CD14-positive monocyte (primary cell): Measurements from ENCODE around the gene ERO1B. TPM values are rescaled to one million over a fixed set of nuclear protein-coding genes. Genes with fewer than 3 reads are reported as not detected.

Experiments used
- DNase-seq, 3 donors: peaks; one replicate each; pipeline ENCODE4 v3.0.0-alpha.2; 2011 to 2022
- H2AFZ ChIP-seq: 2 replicates; pipeline ENCODE4 v1.6.0; 2012; ENCODE audit warnings: mild to moderate bottlenecking, low read depth, low read length, inconsistent platforms; ENCODE audit not compliant: insufficient read depth, poor library complexity, severe bottlenecking
- H3K27ac ChIP-seq, 2 donors: 1 replicate in 1 of 2; 2 replicates in 1 of 2; pipeline ENCODE4 v1.5.1; 2012 to 2013; ENCODE audit warnings: low read length in 2 of 2, control low read depth in 1 of 2, inconsistent platforms in 1 of 2, low read depth in 1 of 2, mild to moderate bottlenecking in 1 of 2
- H3K27me3 ChIP-seq, 2 donors: one replicate each; pipeline versions ENCODE4 v1.6.0 to v1.6.1; 2011 to 2013; ENCODE audit warnings: low read length in 2 of 2; ENCODE audit not compliant: control insufficient read depth in 2 of 2, insufficient read depth in 2 of 2
- H3K36me3 ChIP-seq, 2 donors: replicated peaks in 1 of 2; 1 replicate in 1 of 2; 2 replicates in 1 of 2; pipeline versions ENCODE4 v1.5.1 to v1.6.1; 2012 to 2013; ENCODE audit warnings: low read length in 2 of 2, control low read depth in 1 of 2, inconsistent platforms in 1 of 2, mild to moderate bottlenecking in 1 of 2; ENCODE audit not compliant: insufficient read depth in 2 of 2, control insufficient read depth in 1 of 2
- H3K4me1 ChIP-seq, 2 donors: 1 replicate in 1 of 2; 2 replicates in 1 of 2; pipeline versions ENCODE4 v1.5.1 to v1.6.1; 2012 to 2013; ENCODE audit warnings: low read length in 2 of 2, control low read depth in 1 of 2, inconsistent platforms in 1 of 2, mild to moderate bottlenecking in 1 of 2, moderate library complexity in 1 of 2; ENCODE audit not compliant: insufficient read depth in 2 of 2, control insufficient read depth in 1 of 2
- H3K4me2 ChIP-seq: replicated peaks from 2 replicates; pipeline ENCODE3; 2012; ENCODE audit warnings: low read length, moderate library complexity, mild to moderate bottlenecking; ENCODE audit not compliant: poor library complexity, severe bottlenecking; ENCODE audit errors: extremely low read depth
- H3K4me3 ChIP-seq, 3 experiments: fragments of 200-600 bp in 1 of 3; sonication (generic) in 1 of 3; replicated peaks in 1 of 3; 1 replicate in 2 of 3; 2 replicates in 1 of 3; pipeline ENCODE4 v1.5.1; 2011 to 2013; ENCODE audit warnings: low read length in 3 of 3, mild to moderate bottlenecking in 3 of 3, control low read depth in 2 of 3, low read depth in 2 of 3, inconsistent platforms in 1 of 3, moderate library complexity in 1 of 3
- H3K79me2 ChIP-seq: 2 replicates; pipeline ENCODE4 v1.6.0; 2012; ENCODE audit warnings: mild to moderate bottlenecking, control low read depth, inconsistent platforms, low read length, moderate library complexity; ENCODE audit not compliant: insufficient read depth
- H3K9ac ChIP-seq: 2 replicates; pipeline ENCODE4 v1.6.0; 2017; ENCODE audit warnings: low read length, mild to moderate bottlenecking; ENCODE audit not compliant: insufficient read depth, poor library complexity, severe bottlenecking
- H3K9me3 ChIP-seq, 2 donors: replicated peaks in 1 of 2; 1 replicate in 1 of 2; 2 replicates in 1 of 2; pipeline versions ENCODE4 v1.5.1 to v1.6.1; 2012 to 2013; ENCODE audit warnings: low read length in 2 of 2, control low read depth in 1 of 2; ENCODE audit not compliant: control insufficient read depth in 1 of 2, insufficient read depth in 1 of 2
- H4K20me1 ChIP-seq: 2 replicates; pipeline ENCODE4 v1.6.0; 2012; ENCODE audit warnings: mild to moderate bottlenecking, low read length, control low read depth, moderate library complexity; ENCODE audit not compliant: insufficient read depth
- H3K27ac Mint-ChIP-seq, 7 donors: one replicate each; pipeline ENCODE4 v1.8.0; 2020; ENCODE audit warnings: mild to moderate bottlenecking in 7 of 7, mixed read lengths in 7 of 7, moderate library complexity in 6 of 7, inconsistent platforms in 2 of 7
- H3K27me3 Mint-ChIP-seq, 3 donors: one replicate each; pipeline ENCODE4 v1.8.0; 2021 to 2022; ENCODE audit warnings: low read depth in 3 of 3, mild to moderate bottlenecking in 3 of 3, mixed read lengths in 3 of 3, moderate library complexity in 3 of 3, inconsistent platforms in 1 of 3
- H3K36me3 Mint-ChIP-seq, 2 donors: one replicate each; pipeline ENCODE4 v1.8.0; 2020; ENCODE audit warnings: mixed read lengths in 2 of 2, inconsistent platforms in 1 of 2, mild to moderate bottlenecking in 1 of 2
- H3K4me1 Mint-ChIP-seq: one replicate; pipeline ENCODE4 v1.8.0; 2020; ENCODE audit warnings: mild to moderate bottlenecking, mixed read lengths
- H3K4me3 Mint-ChIP-seq, 2 donors: one replicate each; pipeline ENCODE4 v1.8.0; 2020; ENCODE audit warnings: mild to moderate bottlenecking in 2 of 2, mixed read lengths in 2 of 2, moderate library complexity in 1 of 2
- H3K9me3 Mint-ChIP-seq, 7 donors: one replicate each; pipeline ENCODE4 v1.8.0; 2020 to 2022; ENCODE audit warnings: mixed read lengths in 7 of 7, mild to moderate bottlenecking in 6 of 7, moderate library complexity in 6 of 7, inconsistent platforms in 2 of 7
- CTCF ChIP-seq: fragments of 200-600 bp; IDR thresholded peaks from one replicate; pipeline ENCODE4 v1.8.0; 2022; ENCODE audit warnings: antibody characterized with exemption, mild to moderate bottlenecking
- WGBS: methylation state at CpG from one replicate; pipeline ENCODE4 v1.1.5; 2013; ENCODE audit warnings: missing lambda C conversion rate; ENCODE audit not compliant: insufficient coverage; 5-methylcytosine and 5-hydroxymethylcytosine counted together
- intact Hi-C, 2 donors: fragments of 100-400 bp; cut with micrococcal nuclease; formaldehyde crosslinking; loops; one replicate each; pipeline versions ENCODE4 v1.15.0 to v1.15.1; 2023
- polyA plus RNA-seq, 3 donors: library from polyadenylated mRNA; depleted of rRNA in 1 of 3; unstranded in 2 of 3; stranded (reverse) in 1 of 3; fragments of 300-500 nt in 2 of 3; fragments of >200 nt in 1 of 3; fragmentation: Illumina TruSeq in 2 of 3; gene quantifications; 1 replicate in 2 of 3; 2 replicates in 1 of 3; pipeline ENCODE4 v1.2.3, GENCODE V29; 2012 to 2021

Gene ERO1B
- polyA plus RNA-seq, 3 donors = 2.7 to 4.2 (median 3.2) TPM

DNA sequence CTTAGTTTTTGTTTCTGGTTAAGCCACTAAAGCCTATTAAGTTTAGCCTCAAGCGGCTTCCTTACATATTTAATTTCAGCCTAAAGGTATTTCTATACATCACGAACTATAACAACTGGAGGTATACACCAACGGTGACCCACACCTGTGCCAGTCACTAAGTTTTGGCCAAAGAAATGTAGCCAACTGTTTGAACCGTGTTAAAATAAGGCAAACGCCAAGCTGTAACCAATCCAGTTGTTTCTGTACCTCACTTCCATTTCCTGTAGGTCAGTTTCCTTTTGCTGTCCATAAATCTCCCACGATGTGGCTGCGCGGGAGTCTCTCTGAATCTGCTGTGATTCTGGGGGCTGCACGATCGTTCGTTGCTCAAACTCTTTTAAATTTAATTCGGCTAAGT, 5.6 kb upstream of the ERO1B start:
- H3K27me3 ChIP-seq = no peaks in the 10 kb centered on the region
- no peaks in the 10 kb centered on the region for H3K79me2 ChIP-seq
- no peak overlapping the region for H3K9ac ChIP-seq
- DNase-seq = no peak
- H3K9me3 ChIP-seq = no peaks in the 10 kb centered on the region
- peaks cover 19 to 22% of the 10 kb centered on the region in 2 donors for H3K4me1 ChIP-seq
- H3K4me1 Mint-ChIP-seq = peaks cover 31% of the 10 kb centered on the region
- H3K4me3 Mint-ChIP-seq = no peak overlapping the region
- TF ChIP-seq CTCF = no peak
- no peak overlapping the region for H3K4me2 ChIP-seq
- H3K4me3 ChIP-seq = no peak overlapping the region
- H3K27ac ChIP-seq = no peak overlapping the region
- H4K20me1 ChIP-seq = no peaks in the 10 kb centered on the region
- 95% methylated on average over 12 of the region's 12 CpGs for WGBS
- H3K27ac Mint-ChIP-seq = no peak overlapping the region
- no peaks in the 10 kb centered on the region for H3K9me3 Mint-ChIP-seq
- peaks cover 0 to 2% (median 1%) of the 10 kb centered on the region in 3 donors for H3K27me3 Mint-ChIP-seq
- H2AFZ ChIP-seq = no peak overlapping the region
- H3K36me3 ChIP-seq = no peaks in the 10 kb centered on the region
- no peaks in the 10 kb centered on the region for H3K36me3 Mint-ChIP-seq
- intact Hi-C loops = loop anchor here in 1 of 2 donors (10.0 kb wide), 3 partner anchors 183 to 507 kb away; partner anchors contain the start of genes LGALS8 and MTR

GRCh38 chr1:236284291-236284721, 2.5 kb upstream of the ERO1B start:
- H3K27ac Mint-ChIP-seq = peak overlapping the region in 3 of 7 donors; percentile 10 to 51 (median 45)
- peaks cover 0 to 3% (median 2%) of the 10 kb centered on the region in 3 donors for H3K27me3 Mint-ChIP-seq
- intact Hi-C loops = loop anchor here in 1 of 2 donors (10.0 kb wide), 3 partner anchors 180 to 510 kb away; partner anchors contain the start of genes LGALS8 and MTR
- peak; percentile 9 to 25 (median 22) for DNase-seq
- no peak overlapping the region for H3K4me3 ChIP-seq
- no peaks in the 10 kb centered on the region for H3K27me3 ChIP-seq
- no peaks in the 10 kb centered on the region for H4K20me1 ChIP-seq
- no CpG with 5 or more reads among the region's 2 CpGs for WGBS
- peaks cover 23% of the 10 kb centered on the region for H3K79me2 ChIP-seq
- H3K9me3 ChIP-seq = no peaks in the 10 kb centered on the region
- peaks cover 29 to 35% of the 10 kb centered on the region in 2 donors for H3K4me1 ChIP-seq
- peak overlapping the region in 1 of 2 donors; percentile 39 for H3K4me3 Mint-ChIP-seq
- H3K4me1 Mint-ChIP-seq = peaks cover 44% of the 10 kb centered on the region
- peak overlapping the region; percentile 30 for H3K4me2 ChIP-seq
- H3K36me3 ChIP-seq = no peaks in the 10 kb centered on the region
- no peak overlapping the region for H3K9ac ChIP-seq
- H3K27ac ChIP-seq = no peak overlapping the region
- peaks cover 0 to 2% (median 0%) of the 10 kb centered on the region in 7 donors for H3K9me3 Mint-ChIP-seq
- peak overlapping the region; percentile 24 for H2AFZ ChIP-seq
- H3K36me3 Mint-ChIP-seq = no peaks in the 10 kb centered on the region
- no peak for TF ChIP-seq CTCF
